ENCODE measurements around the gene CCNT2.

The CCNT2 gene

GRCh38 chr2:135004005-135004746 lies 85.6 kb downstream of the CCNT2 start:
- no peaks in the 10 kb centered on the region for H3K9me3 ChIP-seq (ENCODE audit: control insufficient read depth, insufficient read depth, low read length)
- WGBS (ENCODE audit: insufficient coverage, insufficient read length): no CpG with 5 or more reads among the region's 17 CpGs
- H3K36me3 ChIP-seq (ENCODE audit: control insufficient read depth, insufficient read depth, low read length): no peaks in the 10 kb centered on the region
- no peak overlapping the region for H3K27ac ChIP-seq (ENCODE audit: low read length)
- no peaks in the 10 kb centered on the region for H3K27me3 ChIP-seq (ENCODE audit: control insufficient read depth, insufficient read depth, low read length)
- no peaks in the 10 kb centered on the region; the same call in 1 of the 2 replicates for H3K4me1 ChIP-seq (ENCODE audit: control insufficient read depth, insufficient read depth, low read length)
- peak; percentile 48 for DNase-seq (ENCODE audit: low read depth, low spot score)
- H3K4me3 ChIP-seq (ENCODE audit: low read length): no peak overlapping the region

GRCh38 chr2:135005753-135006152 lies 87.1 kb downstream of the CCNT2 start:
- Histone ChIP-seq H3K36me3 (ENCODE audit: control insufficient read depth, insufficient read depth, low read length) (no peaks in the 10 kb centered on the region), H3K4me1 (ENCODE audit: control insufficient read depth, insufficient read depth, low read length) (no peaks in the 10 kb centered on the region; the same call in 1 of the 2 replicates), H3K27me3 (ENCODE audit: control insufficient read depth, insufficient read depth, low read length) (no peaks in the 10 kb centered on the region), H3K9me3 (ENCODE audit: control insufficient read depth, insufficient read depth, low read length) (no peaks in the 10 kb centered on the region), H3K27ac (ENCODE audit: low read length) (no peak overlapping the region), H3K4me3 (ENCODE audit: low read length) (no peak overlapping the region)
- no peak for DNase-seq (ENCODE audit: low read depth, low spot score)
- no CpG with 5 or more reads among the region's 3 CpGs for WGBS (ENCODE audit: insufficient coverage, insufficient read length)

Measured in iPS DF 6.9 (cell line).